Left colon (tissue), 2 donors: ENCODE results near the gene CNOT10. TPM values are rescaled to one million over a fixed set of nuclear protein-coding genes. Genes with fewer than 3 reads are reported as not detected.

Experiments
- total RNA-seq, 2 donors: library from RNA; stranded (reverse); fragmentation: NEBNext Ultra II Directional; extraction: Animal tissue kit (Norgen Biotek cat#: 25700); gene quantifications; one replicate each; pipeline ENCODE4 v1.2.1, GENCODE V29; 2021
- donor health status: DM: no; HTN: no; CAD: no.
- donor health status: DM: yes; HTN: yes; CAD: no.

Gene CNOT10
- total RNA-seq, 2 donors from 2014 or later, result 28.0 to 33.4 TPM

Other genes with a start within 250 kb of the CNOT10 start
- gene CMTM6, start 182.3 kb upstream of the CNOT10 start, total RNA-seq, result 10 to 100 TPM; 61.3 to 66.7 TPM
- 10 to 100 TPM; 18.5 to 19.5 TPM for gene DYNC1LI1, start 114.3 kb upstream of the CNOT10 start, total RNA-seq
- not detected for gene TRIM71, start 132.8 kb downstream of the CNOT10 start, total RNA-seq